DND-41 (cell line): ENCODE measurements around the gene ANXA4.

Experiments
- ATAC-seq: fragments of 200-7000 bp; cut with Tn5 transposase; 3 replicates; pipeline ENCODE4 v1.9.1; 2021; ENCODE audit warnings: low read depth; ENCODE audit not compliant: insufficient read depth
- DNase-seq: peaks from one replicate; pipeline ENCODE4 v3.0.0-alpha.2; 2020
- H2AFZ ChIP-seq: 2 replicates; pipeline ENCODE4 v1.6.0; 2012; ENCODE audit warnings: low read depth, low read length
- H3K27ac ChIP-seq: 2 replicates; pipeline ENCODE4 v1.5.1; 2012; ENCODE audit warnings: low read length, inconsistent platforms
- H3K27me3 ChIP-seq: fragments of 200-600 bp; sonication (generic); 2 replicates; pipeline ENCODE4 v1.6.0; 2012; ENCODE audit warnings: low read length, mild to moderate bottlenecking, inconsistent platforms; ENCODE audit not compliant: insufficient read depth, poor library complexity
- H3K36me3 ChIP-seq: 2 replicates; pipeline ENCODE4 v1.5.1; 2012; ENCODE audit warnings: low read length, inconsistent platforms; ENCODE audit not compliant: insufficient read depth
- H3K4me1 ChIP-seq: 2 replicates; pipeline ENCODE4 v1.5.1; 2012; ENCODE audit warnings: mild to moderate bottlenecking, low read length; ENCODE audit not compliant: insufficient read depth
- H3K4me2 ChIP-seq: 2 replicates; pipeline ENCODE4 v1.6.0; 2012; ENCODE audit warnings: mild to moderate bottlenecking, moderate library complexity, low read length, inconsistent platforms; ENCODE audit not compliant: insufficient read depth
- H3K4me3 ChIP-seq, 2 experiments: fragments of 200-600 bp in 1 of 2; shearing (Covaris generic) in 1 of 2; 2 replicates each; pipeline ENCODE4 v1.5.1; 2012 to 2016; ENCODE audit warnings: inconsistent platforms in 2 of 2, low read length in 2 of 2, mild to moderate bottlenecking in 2 of 2, low read depth in 1 of 2, moderate library complexity in 1 of 2
- H3K79me2 ChIP-seq: 2 replicates; pipeline ENCODE4 v1.6.0; 2012; ENCODE audit warnings: low read length, inconsistent platforms; ENCODE audit not compliant: insufficient read depth
- H3K9ac ChIP-seq: 2 replicates; pipeline ENCODE4 v1.6.0; 2012; ENCODE audit warnings: low read depth, mild to moderate bottlenecking, inconsistent platforms, low read length, moderate library complexity
- H3K9me3 ChIP-seq: 2 replicates; pipeline ENCODE4 v1.5.1; 2012; ENCODE audit warnings: low read length, moderate library complexity, mild to moderate bottlenecking, inconsistent platforms; ENCODE audit not compliant: insufficient read depth, severe bottlenecking
- H4K20me1 ChIP-seq: 2 replicates; pipeline ENCODE4 v1.6.0; 2012; ENCODE audit warnings: low read length; ENCODE audit not compliant: insufficient read depth
- CTCF ChIP-seq: IDR thresholded peaks from 2 replicates; pipeline ENCODE4 v1.5.1; 2012; ENCODE audit warnings: borderline replicate concordance, low read length, moderate library complexity, mild to moderate bottlenecking; ENCODE audit not compliant: poor library complexity, severe bottlenecking; ENCODE audit errors: extremely low read depth
- EZH2 ChIP-seq: IDR thresholded peaks from 3 replicates; pipeline ENCODE4 v1.6.1; 2012; ENCODE audit warnings: borderline replicate concordance, low read depth, mild to moderate bottlenecking, moderate library complexity, low read length, inconsistent platforms; ENCODE audit not compliant: severe bottlenecking

ANXA4 gene

GRCh38 chr2:69744456-69744855, 2.5 kb downstream of the ANXA4 start:
- Histone ChIP-seq H2AFZ (no peak overlapping the region), H3K36me3 (no peaks in the 10 kb centered on the region; the same call in none of the 2 replicates), H3K4me3 (no peak overlapping the region), H3K27me3 (no peaks in the 10 kb centered on the region), H3K9ac (no peak overlapping the region), H3K4me1 (peaks cover 26% of the 10 kb centered on the region), H3K4me2 (no peak overlapping the region), H3K79me2 (peaks cover 17% of the 10 kb centered on the region), H3K27ac (no peak overlapping the region), H3K9me3 (no peaks in the 10 kb centered on the region), H4K20me1 (no peaks in the 10 kb centered on the region)
- TF ChIP-seq EZH2 (no peak), CTCF (no peak)
- DNase-seq, result no peak
- no peak for ATAC-seq

- H2AFZ ChIP-seq, result no peak overlapping the region
- H3K4me2 ChIP-seq, result no peak overlapping the region
- H3K79me2 ChIP-seq, result peaks cover 17% of the 10 kb centered on the region
- H3K9ac ChIP-seq, result no peak overlapping the region
- H3K4me1 ChIP-seq, result peaks cover 26% of the 10 kb centered on the region
- H3K27me3 ChIP-seq, result no peaks in the 10 kb centered on the region
- ATAC-seq (no peak), DNase-seq (no peak)
- no peaks in the 10 kb centered on the region for H3K9me3 ChIP-seq
- H4K20me1 ChIP-seq, result no peaks in the 10 kb centered on the region
- TF ChIP-seq EZH2 (no peak), CTCF (no peak)
- no peak overlapping the region for H3K4me3 ChIP-seq
- no peak overlapping the region for H3K27ac ChIP-seq
- H3K36me3 ChIP-seq, result no peaks in the 10 kb centered on the region; the same call in none of the 2 replicates
These were observed 3.1 kb downstream of the ANXA4 start for GRCh38 chr2:69745035-69745434.

- no peaks in the 10 kb centered on the region for H3K27me3 ChIP-seq
- DNase-seq, result no peak
- H3K27ac ChIP-seq, result no peak overlapping the region
- no peak for ATAC-seq
- no peak overlapping the region for H2AFZ ChIP-seq
- H3K9ac ChIP-seq, result no peak overlapping the region
- no peaks in the 10 kb centered on the region for H3K9me3 ChIP-seq
- H3K36me3 ChIP-seq, result no peaks in the 10 kb centered on the region; the same call in 1 of the 2 replicates
- TF ChIP-seq EZH2, result no peak
- TF ChIP-seq CTCF, result no peak
- H3K4me1 ChIP-seq, result no peaks in the 10 kb centered on the region
- H3K4me2 ChIP-seq, result no peak overlapping the region
- peaks cover 12% of the 10 kb centered on the region; the same call in 1 of the 2 replicates for H3K79me2 ChIP-seq
- no peaks in the 10 kb centered on the region for H4K20me1 ChIP-seq
- H3K4me3 ChIP-seq, result no peak overlapping the region
These were observed 8.3 kb downstream of the ANXA4 start for GRCh38 chr2:69750246-69750645.
